ENCODE measurements around the gene RRBP1. TPM values are rescaled to one million over a fixed set of nuclear protein-coding genes. Genes with fewer than 3 reads are reported as not detected.
A peak's percentile ranks its signal among the peaks of the same experiment; 100 is the strongest.

RRBP1 gene
- total RNA-seq, 1 donor from 2014 or later: 35.6 TPM

DNA sequence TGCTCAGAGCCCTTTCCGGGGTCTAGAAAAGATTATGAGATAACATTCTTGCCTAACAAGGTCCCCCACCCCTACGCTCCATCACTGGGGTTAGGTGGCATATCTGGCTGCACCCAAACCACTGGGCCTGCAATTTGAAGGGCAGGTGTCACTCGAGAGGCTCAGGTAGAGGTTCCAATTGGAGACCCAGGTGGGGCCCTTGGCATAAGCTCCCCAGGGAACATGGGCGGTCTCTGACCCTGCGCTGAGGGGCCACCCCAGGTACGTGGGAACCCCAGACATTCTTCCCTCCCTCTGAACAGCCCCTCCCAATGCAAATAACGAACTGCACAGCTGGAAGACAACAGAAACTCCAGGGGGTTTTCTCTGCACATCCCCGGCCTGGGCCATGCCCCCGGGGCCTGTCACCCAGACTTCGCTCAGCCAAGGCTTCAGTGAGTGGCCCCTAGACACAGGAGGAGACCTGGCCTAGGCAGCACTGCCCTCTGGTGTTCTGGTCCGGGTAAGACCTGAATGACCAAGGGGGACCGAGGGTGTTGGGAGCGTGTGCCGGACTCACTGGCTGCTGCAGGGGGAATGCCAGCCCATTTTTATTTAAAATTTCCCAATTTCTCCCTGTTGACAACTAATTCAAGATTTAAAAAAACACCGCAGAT lies 64.7 kb downstream of the RRBP1 start:
- intact Hi-C loops (cut with micrococcal nuclease): no loop called here
- DNase-seq: peak; percentile 77

DNA sequence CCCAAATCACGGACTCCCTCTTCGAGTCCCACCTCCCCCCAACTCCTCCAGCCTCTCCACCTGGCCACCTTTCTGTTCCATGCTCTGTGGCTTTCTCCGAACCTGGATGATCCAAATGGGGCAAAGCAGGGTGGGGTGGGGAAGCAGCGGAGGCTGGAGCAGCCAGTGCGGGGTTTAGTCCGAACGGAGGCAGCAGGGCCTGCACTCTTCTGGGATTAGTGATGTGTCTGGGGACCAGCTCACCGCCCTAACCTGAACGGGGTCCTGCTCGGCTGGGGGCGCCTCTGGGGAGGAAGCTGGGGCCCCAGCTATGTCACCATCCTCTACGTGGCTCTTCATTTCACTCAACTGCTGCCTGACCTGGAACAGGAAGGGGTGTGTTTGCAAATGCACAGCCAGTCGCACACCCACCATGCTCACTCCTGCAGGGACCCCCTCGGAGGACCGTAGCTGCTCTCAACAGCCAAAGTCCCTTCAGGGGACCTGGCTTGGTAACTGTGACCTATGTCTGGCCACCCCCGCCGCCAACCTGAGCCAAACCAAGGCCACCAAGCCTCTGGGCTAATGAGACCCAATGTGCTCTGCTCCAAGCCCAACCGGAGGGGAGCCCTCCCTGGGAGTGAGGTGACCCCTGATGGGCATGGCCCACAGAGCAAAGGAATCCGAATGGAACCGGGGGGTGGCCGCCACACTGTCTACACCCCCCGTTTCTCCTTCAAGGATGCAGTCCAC lies 65.4 kb downstream of the RRBP1 start:
- DNase-seq (no peak), ATAC-seq (no peak)
- intact Hi-C loops (cut with micrococcal nuclease): no loop called here

More for the DNA sequence above, 64.7 kb downstream of the RRBP1 start:
- ATAC-seq: peak; percentile 58

DNA sequence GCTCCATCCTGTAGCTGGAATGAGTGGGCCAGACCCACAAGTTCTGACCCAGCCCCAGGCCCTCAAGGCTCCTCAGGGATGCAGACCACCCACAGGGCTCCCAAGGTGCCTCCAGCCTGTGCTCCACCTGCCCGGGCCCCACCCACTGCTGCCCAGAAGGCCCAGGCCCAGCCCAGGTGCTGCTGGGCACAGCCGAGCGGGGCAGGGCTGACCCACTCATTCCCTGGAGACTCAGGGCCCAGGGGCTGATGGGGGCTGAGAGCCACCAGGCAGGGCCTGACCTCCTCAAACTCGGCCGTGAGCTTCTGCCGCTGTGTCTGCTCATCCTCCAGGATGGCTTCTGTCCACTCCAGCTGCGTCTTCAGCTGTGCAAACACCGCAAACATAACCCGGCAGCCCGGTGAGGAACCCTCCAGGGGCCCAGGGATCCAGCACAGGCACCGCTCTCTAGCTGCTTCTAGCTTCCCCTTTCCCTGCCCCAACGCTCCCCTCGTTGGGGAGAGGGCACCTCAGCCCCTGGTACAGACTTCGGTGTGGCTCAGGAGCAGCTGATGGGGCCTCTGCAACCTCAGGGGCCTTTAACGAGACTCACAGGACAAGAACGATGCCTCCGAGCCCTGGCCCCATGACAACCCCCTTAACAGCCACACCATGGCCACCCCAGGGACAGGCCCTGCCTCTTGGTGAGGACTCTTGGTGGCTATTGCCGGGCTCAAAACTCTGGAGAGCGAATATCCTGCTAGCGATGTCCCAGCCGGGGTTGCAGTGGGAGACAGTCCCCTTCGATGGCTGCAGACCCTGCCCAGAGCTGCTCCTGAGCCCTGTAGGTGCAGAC lies 66.2 kb downstream of the RRBP1 start:
- intact Hi-C loops (cut with micrococcal nuclease): no loop called here
- no peak for ATAC-seq

DNA sequence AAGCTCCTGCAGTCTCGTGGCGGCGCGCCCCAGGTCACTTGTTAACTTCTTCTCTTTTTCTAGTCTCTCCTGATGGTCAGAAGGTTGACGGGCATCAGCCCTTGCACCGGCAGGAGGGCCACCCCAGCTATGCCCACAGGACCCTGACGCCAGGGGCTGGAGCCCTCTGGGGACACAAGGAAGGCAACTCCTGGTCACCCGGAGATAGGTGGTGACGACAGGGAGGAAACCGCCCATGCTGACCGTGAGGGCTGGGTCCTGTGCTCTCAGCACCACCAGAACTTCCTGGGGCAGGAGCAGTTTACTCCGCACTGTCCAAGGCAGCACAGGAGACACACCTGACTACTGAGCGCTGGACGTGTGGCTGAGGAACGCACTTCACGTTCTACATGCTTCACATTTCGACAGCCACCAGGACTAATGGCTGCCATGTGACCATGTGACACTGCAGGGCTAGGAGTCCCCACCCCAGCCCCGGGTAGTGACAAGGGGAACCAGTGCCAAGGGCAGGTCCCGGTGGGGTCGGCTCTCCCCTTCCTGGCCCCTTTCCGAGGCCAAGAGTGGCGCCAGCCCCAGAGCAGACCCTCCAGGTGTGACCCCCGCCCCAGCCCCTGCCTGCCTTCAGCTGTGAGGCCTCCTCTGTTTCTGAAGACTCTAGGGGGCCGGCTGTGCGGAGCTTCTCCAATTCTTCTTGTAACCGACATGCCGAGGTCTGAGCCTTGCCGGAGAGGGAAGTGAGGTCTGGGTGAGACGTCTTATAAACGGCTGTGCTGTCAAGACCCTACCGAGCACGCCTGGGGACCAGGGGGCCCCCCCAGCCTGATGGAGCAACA lies 67.0 kb downstream of the RRBP1 start:
- ATAC-seq (peak; percentile 2), DNase-seq (no peak)
- intact Hi-C loops (cut with micrococcal nuclease): loop anchor here (5.0 kb wide), 1 partner anchor 78 kb away; no protein-coding TSS in a partner anchor

More for the DNA sequence above, 66.2 kb downstream of the RRBP1 start:
- no peak for DNase-seq

DNA sequence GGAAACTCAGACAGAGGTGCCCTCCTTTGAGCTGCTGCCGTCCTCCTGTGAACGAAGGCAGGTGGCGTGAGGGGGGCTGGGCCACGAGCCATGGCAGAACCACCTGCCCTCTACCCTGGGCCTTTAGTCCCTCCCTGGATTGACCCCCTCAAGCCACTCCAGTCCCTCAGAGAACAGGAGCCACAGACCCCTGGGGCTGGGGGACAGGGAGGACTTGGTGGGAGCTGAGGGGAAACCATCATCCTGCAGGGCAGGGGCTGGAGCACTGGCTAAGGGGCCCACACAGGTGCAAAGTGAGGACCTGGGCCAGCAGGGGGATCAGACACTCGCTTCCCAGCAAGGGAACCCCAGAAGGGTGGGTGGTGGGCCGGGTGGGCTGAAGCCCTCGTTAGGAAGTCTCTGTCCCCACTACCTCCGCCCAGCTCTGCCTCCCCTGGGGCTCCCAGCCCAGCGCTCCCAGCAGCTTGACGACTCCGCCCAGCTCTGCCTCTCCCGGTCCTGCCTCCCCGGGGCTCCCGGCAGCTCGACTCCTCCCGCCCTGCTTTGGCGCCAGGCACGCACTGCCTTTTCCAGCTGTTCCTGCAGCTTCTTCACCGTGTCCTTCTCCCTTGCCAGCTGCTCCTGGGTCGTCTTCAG lies 67.7 kb downstream of the RRBP1 start:
- DNase-seq (peak; percentile 90), ATAC-seq (peak; percentile 67)
- intact Hi-C loops (cut with micrococcal nuclease): loop anchor here (5.0 kb wide), 1 partner anchor 77 kb away; no protein-coding TSS in a partner anchor

DNA sequence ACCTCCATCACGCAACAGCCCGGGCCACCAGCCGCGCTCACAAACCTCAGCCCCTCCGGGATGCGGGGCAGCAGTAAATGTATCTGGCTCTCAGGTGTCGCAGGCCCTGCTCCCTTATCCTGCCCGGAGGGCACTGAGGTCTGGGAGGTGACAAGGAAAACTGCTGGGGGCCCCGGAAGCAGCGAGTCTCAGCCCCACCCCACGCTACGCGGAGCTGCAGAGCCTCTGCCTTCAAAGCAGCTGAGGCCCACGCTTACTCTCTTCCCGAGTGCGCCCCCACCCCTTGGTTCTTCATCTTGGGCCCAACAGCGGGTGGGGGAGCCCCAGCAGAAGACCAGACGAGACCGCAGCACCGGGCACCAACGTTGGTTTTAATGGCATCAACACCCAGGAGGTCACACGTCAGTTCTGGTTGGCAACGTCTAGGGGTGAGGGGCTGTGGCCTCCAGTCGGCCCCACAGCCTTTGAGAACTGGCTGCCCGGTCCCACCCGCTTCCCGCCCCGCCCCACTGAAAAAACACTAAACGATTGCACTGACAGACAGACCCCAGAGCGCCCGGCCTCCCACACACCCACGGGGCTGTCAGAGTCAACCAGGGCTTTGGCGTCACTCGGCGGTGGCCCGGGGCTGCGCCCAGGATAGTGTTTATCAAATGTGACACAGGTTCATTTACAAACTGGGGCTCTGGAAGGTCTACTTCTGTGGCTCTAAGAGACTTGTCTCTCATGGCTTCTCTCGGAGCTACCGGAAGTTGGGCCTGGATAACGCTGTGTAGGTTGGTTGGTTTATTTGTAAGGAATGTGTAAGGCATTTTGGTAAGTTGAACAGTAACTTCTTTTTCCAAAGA lies 68.5 kb downstream of the RRBP1 start:
- intact Hi-C loops (cut with micrococcal nuclease): loop anchor here (5.0 kb wide), 1 partner anchor 76 kb away; no protein-coding TSS in a partner anchor
- DNase-seq: no peak
- ATAC-seq: no peak

DNA sequence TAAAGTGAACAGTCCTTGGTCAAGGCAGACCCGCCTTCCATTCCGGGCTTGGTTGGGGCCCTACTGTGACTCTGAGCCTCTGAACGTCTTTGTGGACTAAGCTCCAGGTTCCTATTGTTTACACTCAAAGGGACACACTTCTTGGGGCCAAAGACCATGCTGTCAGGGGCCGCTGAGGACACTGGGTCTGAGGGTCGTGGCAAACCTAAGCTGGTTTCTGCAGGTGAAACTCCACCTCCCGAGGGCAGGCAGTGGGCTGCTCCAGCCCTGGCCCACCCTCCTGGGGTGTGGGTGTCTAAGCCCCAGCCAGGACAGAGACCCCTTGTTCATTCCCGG lies 69.1 kb downstream of the RRBP1 start:
- intact Hi-C loops (cut with micrococcal nuclease): loop anchor here (5.0 kb wide), 1 partner anchor 76 kb away; no protein-coding TSS in a partner anchor
- DNase-seq: no peak
- ATAC-seq: no peak

DNA sequence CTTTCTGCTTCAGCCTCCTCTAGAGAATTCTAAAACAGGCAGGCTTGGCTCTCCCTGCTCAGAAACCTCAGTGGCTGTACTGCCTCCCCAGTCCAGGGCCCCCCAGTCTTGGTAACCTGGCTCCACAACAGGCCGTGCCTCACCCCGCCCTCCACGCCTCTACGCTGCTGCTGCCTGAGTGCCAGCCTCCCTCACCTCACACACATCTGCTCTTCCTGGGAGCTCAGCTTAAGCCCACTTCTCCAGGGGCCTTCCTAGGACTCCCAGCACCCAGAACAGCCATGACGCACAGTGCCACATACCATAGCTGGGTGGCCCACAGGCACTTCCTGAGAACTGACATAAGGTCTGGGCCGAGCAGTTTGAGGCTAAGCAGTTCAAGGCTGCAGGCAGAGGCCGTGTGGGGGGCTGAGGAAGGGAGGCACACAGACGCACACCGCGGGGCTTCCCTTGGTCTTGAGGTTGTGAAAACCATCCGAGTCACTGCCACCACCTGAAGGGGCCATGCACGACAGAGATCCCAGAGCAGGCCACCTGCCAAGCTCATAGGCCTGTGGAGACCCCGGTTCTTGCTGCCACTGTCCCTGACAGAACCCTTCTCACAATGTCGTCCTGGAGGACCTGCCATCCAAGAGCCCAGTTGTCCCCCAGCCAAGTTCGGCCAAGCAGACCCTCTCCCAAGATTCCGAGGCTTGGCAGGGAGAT lies 69.6 kb downstream of the RRBP1 start:
- intact Hi-C loops (cut with micrococcal nuclease): loop anchor here (5.0 kb wide), 1 partner anchor 75 kb away; no protein-coding TSS in a partner anchor
- DNase-seq (no peak), ATAC-seq (peak; percentile 3)

DNA sequence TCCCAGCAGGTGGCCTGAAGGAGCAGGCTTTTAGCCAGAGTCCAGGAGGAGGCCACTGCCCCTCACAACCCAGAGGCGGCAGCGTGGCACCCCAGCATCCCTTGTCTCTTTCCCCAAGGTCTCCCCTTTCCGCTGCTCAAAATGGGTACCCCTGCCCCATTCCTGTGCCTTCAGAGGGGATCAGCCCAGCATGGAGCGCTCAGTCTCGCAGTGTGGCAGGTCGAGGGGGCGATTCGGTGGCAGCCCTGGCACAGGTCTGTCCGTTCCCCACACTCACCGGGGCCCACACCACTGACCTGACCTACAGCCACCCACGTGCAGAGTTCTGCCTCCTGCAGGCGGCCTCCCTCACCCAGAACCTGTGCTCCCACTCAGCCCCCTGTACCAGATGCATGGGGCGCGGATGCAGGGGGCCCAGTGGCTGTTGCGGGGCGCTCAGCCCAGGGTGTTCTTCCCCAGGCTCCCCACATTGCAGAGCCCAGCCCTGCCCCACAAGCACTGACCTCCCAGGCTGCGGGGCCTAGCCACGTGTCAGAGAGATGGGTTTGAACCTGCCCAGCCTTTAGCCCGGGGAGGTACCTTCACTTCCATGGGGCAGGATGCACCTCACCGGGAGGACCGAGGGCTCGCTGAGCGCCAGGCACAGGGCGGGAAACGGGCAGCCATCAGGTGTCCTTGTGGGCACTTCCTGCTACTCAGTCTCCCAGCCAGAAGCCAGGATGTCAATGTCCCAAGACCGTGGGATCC lies 70.3 kb downstream of the RRBP1 start:
- DNase-seq (no peak), ATAC-seq (peak; percentile 2)
- intact Hi-C loops (cut with micrococcal nuclease): loop anchor here (5.0 kb wide), 1 partner anchor 74 kb away; no protein-coding TSS in a partner anchor

DNA sequence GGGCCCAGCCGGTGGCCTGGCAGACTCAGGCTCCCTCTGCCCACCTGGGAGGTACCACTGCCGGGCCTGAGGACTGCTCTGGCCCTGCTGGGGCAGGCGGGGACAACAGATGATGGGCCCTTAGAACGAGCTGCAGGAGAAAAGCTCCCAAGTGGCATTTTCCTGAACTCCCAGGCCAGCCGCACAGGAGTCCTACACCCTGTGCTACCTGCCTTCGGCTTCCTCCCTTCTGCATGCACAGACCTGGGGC lies 70.8 kb downstream of the RRBP1 start:
- peak; percentile 10 for ATAC-seq
- intact Hi-C loops (cut with micrococcal nuclease): loop anchor here (5.0 kb wide), 1 partner anchor 74 kb away; no protein-coding TSS in a partner anchor
- DNase-seq: no peak

DNA sequence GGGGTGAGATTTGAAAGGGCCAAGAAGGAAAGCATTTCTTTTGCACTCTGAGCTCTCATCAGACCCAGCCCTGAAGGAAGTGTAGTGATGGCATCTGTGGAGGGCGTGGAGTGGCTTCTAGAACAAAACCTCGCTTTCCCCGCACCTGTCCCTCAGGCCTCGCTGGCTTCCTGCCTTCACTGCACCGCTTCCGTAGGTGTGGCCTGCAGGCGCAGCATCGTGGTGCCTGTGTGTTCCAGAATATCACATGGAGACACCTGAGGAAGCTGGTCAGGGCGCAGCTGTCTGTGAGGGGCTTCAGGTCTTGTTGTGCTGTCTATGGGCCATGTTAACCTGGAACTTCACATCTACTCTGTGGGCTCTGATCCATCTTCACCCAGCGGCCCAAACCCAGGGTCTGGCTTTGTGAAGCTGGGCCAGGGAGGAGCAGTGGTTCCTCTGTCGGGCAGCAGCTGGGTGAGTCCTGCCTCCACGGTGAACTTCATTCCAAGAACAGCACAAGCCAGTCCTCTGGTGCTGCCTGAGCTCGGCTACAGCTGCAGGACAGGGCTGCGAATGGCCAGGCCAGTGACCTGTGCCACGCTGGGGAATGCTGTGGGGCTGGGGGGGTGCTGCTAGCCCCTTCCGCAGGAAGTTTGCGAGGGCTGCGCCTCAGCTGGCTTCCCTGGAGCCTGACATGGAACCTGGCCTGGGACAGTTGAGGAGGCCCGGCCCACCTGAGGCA lies 71.3 kb downstream of the RRBP1 start:
- peak; percentile 9 for ATAC-seq
- intact Hi-C loops (cut with micrococcal nuclease): loop anchor here (5.0 kb wide), 1 partner anchor 73 kb away; no protein-coding TSS in a partner anchor
- DNase-seq: no peak

DNA sequence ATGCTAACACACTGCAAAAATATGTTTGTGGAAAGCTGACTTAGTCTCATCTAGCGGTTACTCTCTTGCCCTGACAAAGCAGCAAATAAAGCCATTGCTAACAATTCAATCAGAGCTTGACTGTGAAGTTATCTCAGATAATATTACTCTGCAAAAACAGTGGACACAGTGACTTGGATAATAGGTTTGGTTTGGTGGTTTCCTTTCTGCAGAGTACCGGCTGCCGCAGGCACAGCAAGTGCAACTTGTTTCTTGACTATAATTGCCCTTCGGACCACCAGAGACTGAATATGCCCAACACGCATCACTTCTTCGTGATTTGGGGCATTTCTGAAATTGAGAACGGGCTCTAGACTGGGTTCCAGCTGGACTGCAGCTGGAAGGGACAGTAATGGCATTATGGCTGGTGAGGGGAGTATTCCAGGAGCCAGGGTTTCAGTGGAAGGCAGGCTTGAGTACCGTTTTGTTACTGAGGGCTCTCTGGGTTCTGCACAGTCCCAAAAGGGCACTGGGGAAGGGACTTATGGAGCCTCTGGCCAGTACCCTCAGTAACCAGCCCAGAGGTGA lies 72.1 kb downstream of the RRBP1 start:
- intact Hi-C loops (cut with micrococcal nuclease): loop anchor here (5.0 kb wide), 1 partner anchor 73 kb away; no protein-coding TSS in a partner anchor
- no peak for DNase-seq
- no peak for ATAC-seq

DNA sequence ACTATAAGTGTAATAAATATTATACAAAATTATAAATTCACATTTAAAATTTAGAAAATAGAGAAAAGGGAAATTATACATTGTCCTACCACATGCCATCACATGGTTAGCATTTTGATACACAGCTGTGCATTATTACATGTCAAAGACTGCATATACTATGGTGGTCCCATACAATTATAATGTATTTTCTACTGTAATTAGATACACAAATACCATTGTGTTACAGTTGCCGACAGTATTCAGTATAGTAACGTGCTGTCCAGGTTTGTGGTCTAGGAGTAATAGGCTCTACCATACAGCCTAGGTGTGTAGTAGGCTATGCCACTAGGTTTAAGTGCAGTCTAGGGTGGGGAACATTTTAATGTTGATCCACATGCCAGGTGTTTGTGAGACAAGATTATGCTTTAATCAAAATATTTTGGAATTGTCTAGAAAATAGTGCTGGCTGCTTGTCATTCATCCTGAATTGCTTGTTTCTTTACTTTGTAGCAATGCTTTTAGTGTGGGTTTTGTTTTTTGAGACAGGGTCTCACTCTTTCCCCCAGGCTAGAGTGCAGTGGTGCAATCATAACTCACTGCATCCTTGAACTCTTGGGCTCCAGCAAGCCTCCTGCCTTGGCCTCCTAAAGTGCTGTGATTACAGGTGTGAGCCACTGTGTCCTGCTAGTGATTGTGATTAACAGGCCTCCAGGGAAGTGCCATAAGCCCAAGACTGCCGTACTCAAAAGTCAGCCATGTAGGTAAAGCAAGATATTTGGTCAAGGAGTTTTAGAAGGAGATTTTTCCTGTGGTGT lies 73.1 kb downstream of the RRBP1 start:
- DNase-seq (no peak), ATAC-seq (no peak)
- intact Hi-C loops (cut with micrococcal nuclease): no loop called here

DNA sequence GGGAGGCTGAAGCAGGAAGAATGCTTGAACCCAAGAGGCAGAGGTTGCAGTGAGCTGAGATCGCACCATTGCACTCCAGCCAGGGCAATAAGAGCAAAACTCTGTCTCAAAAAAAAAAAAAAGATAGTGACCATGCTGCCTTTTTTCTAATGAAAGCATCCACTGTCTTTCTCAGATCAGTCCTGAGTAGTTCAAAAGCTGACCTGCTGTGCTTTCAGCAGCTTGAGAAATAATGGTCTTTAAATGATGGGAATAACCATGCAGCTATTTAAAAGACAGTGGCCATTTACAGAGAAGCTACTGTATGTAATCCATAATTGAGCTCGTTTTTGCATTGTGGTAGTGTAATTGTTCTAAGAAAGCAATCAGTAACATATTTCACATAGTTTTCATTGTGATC lies 76.0 kb downstream of the RRBP1 start:
- DNase-seq (no peak), ATAC-seq (no peak)
- intact Hi-C loops (cut with micrococcal nuclease): no loop called here
